ENCODE data around the gene DRAP1.

Gene DRAP1

GRCh38 chr11:65968600-65969482 lies 49.6 kb downstream of the DRAP1 start:
- no peak for DNase-seq (ENCODE audit: low spot score)
- in situ Hi-C loops (cut with MboI; ENCODE audit: low sequenced_read_pairs, unreplicated experiment) = no loop called here
- TF ChIP-seq CTCF (IDR thresholded peaks at IDR 0.05; ENCODE audit: borderline replicate concordance, control extremely low read depth, extremely low read depth, insufficient read depth, missing control alignments) = no peak
